GM18873 (cell line): Measurements from ENCODE around the gene TEX52.

Experiments
- ATAC-seq: cut with Tn5 transposase; IDR thresholded peaks from one replicate; pipeline ENCODE4 v1.9.1; 2021; ENCODE audit warnings: mild to moderate bottlenecking, moderate library complexity, moderate number of reproducible peaks; ENCODE audit not compliant: unreplicated experiment, low FRiP score

Gene TEX52

GRCh38 chr12:2801044-2801783 lies 55.6 kb downstream of the TEX52 start:
- ATAC-seq: no peak

DNA sequence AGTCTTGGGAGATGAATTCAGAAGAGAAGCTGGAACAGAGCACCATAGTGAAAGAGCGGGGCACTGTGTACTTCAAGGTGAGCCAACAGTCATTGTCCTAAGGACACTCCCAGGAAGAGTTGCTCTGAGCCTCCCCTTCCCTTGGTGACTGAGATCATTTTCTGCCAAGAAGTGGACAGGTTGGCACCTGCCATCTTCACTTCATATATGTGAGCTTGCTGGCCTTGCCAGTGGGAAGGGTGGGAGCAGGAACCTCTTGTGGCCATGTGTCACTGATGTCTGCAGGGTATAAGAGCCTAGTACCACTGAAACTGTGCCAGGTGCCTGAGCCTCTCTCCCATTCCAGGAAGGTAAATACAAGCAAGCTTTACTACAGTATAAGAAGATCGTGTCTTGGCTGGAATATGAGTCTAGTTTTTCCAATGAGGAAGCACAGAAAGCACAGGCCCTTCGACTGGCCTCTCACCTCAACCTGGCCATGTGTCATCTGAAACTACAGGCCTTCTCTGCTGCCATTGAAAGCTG lies 56.7 kb downstream of the TEX52 start:
- ATAC-seq: no peak
